Uterus (tissue), 2 donors: ENCODE results near the gene ANKH.

Experiments used
- POLR2A ChIP-seq, 2 donors: fragments of 450-650 bp; IDR thresholded peaks; one replicate each; pipeline ENCODE4 v1.6.1; 2016; ENCODE audit warnings: antibody characterized with exemption in 2 of 2, mild to moderate bottlenecking in 1 of 2, moderate library complexity in 1 of 2
- TF ChIP-seq, protein P1 (sequence below), 4 experiments: fragments of 200-600 bp in 2 of 4; fragments of 450-650 bp in 2 of 4; sonication (generic) in 2 of 4; IDR thresholded peaks; one replicate each; pipeline ENCODE4 v1.5.1; 2016 to 2019; ENCODE audit warnings: antibody characterized with exemption in 4 of 4, mild to moderate bottlenecking in 2 of 4, moderate library complexity in 1 of 4

GRCh38 chr5:14913096-14913495, 41.5 kb upstream of the ANKH start:
- TF ChIP-seq, protein P1, sequence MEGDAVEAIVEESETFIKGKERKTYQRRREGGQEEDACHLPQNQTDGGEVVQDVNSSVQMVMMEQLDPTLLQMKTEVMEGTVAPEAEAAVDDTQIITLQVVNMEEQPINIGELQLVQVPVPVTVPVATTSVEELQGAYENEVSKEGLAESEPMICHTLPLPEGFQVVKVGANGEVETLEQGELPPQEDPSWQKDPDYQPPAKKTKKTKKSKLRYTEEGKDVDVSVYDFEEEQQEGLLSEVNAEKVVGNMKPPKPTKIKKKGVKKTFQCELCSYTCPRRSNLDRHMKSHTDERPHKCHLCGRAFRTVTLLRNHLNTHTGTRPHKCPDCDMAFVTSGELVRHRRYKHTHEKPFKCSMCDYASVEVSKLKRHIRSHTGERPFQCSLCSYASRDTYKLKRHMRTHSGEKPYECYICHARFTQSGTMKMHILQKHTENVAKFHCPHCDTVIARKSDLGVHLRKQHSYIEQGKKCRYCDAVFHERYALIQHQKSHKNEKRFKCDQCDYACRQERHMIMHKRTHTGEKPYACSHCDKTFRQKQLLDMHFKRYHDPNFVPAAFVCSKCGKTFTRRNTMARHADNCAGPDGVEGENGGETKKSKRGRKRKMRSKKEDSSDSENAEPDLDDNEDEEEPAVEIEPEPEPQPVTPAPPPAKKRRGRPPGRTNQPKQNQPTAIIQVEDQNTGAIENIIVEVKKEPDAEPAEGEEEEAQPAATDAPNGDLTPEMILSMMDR (IDR thresholded peaks at IDR 0.05) = no peak
- no peak for TF ChIP-seq POLR2A (IDR thresholded peaks at IDR 0.05)
